IMR-90 (cell line): Measurements from ENCODE around the gene MEIKIN.

ENCODE experiments used
- BHLHE40 ChIP-seq: fragments of 150-350 bp; IDR thresholded peaks from 2 replicates; pipeline ENCODE4 v1.6.1; 2016; ENCODE audit warnings: mild to moderate bottlenecking, low read depth, low read length
- CEBPB ChIP-seq: IDR thresholded peaks from 2 replicates; pipeline ENCODE4 v1.6.1; 2012; ENCODE audit warnings: low read depth, low read length, improper control_type of control experiment
- CTCF ChIP-seq: conservative IDR thresholded peaks from 2 replicates; pipeline ENCODE4 v1.5.1; 2012; ENCODE audit warnings: mild to moderate bottlenecking, low read depth, low read length, improper control_type of control experiment
- ELK1 ChIP-seq: fragments of 150-350 bp; IDR thresholded peaks from 2 replicates; pipeline ENCODE4 v1.6.1; 2016; ENCODE audit warnings: low read depth, mild to moderate bottlenecking, low read length, moderate library complexity, borderline replicate concordance
- POLR2A ChIP-seq: IDR thresholded peaks from 2 replicates; pipeline ENCODE4 v1.6.1; 2012; ENCODE audit warnings: mild to moderate bottlenecking, low read depth, low read length
- RFX5 ChIP-seq: IDR thresholded peaks from 2 replicates; pipeline ENCODE4 v1.8.0; 2012; ENCODE audit warnings: low read depth, mild to moderate bottlenecking, low read length, moderate library complexity

- TF ChIP-seq CTCF (no peak), POLR2A (no peak), BHLHE40 (no peak), RFX5 (no peak), ELK1 (no peak), CEBPB (no peak)
Observed at GRCh38 chr5:131913603-131914002, 31.9 kb downstream of the MEIKIN start.
